Stomach (tissue), 9 donors: ENCODE data around the gene ATG2B. TPM values are rescaled to one million over a fixed set of nuclear protein-coding genes. Genes with fewer than 3 reads are reported as not detected.
"Not testable (repeated sequence)": the region's sequence is repeated elsewhere in the genome, so short reads cannot be mapped to it uniquely, and the experiment has no call there.

ENCODE experiments used
- DNase-seq, 2 donors: peaks; one replicate each; pipeline versions ENCODE4 v3.0.0 to v3.0.0-alpha.2; 2013 to 2019
- H3K27ac ChIP-seq, 5 donors: fragments of 200-600 bp in 4 of 5; sonication (generic) in 4 of 5; one replicate each; pipeline ENCODE4 v1.5.1; 2013 to 2019; ENCODE audit warnings: mild to moderate bottlenecking in 1 of 5, moderate library complexity in 1 of 5
- H3K27me3 ChIP-seq, 3 donors: fragments of 200-600 bp; sonication (generic); one replicate each; pipeline ENCODE4 v1.5.1; 2017 to 2019; ENCODE audit warnings: mixed run types in 1 of 3
- H3K36me3 ChIP-seq, 4 donors: fragments of 200-600 bp; sonication (generic); 1 replicate in 3 of 4; 2 replicates in 1 of 4; pipeline ENCODE4 v1.5.1; 2016 to 2019
- H3K4me1 ChIP-seq, 4 donors: fragments of 200-600 bp; sonication (generic); one replicate each; pipeline ENCODE4 v1.5.1; 2016 to 2019
- H3K4me3 ChIP-seq, 4 donors: fragments of 200-600 bp; sonication (generic) in 3 of 4; one replicate each; pipeline ENCODE4 v1.5.1; 2016 to 2019; ENCODE audit warnings: mild to moderate bottlenecking in 1 of 4
- H3K9me3 ChIP-seq, 4 donors: fragments of 200-600 bp; sonication (generic); one replicate each; pipeline ENCODE4 v1.5.1; 2016 to 2019
- EP300 ChIP-seq: sonication (generic); formaldehyde crosslinking; IDR thresholded peaks from one replicate; pipeline ENCODE4 v1.6.1; 2017; ENCODE audit warnings: antibody characterized with exemption
- POLR2A ChIP-seq, 4 donors: fragments of 450-650 bp; IDR thresholded peaks; one replicate each; pipeline ENCODE4 v1.6.1; 2016; ENCODE audit warnings: antibody characterized with exemption in 4 of 4, control low read depth in 2 of 4, mild to moderate bottlenecking in 1 of 4, moderate library complexity in 1 of 4
- POLR2AphosphoS5 ChIP-seq, 3 donors: sonication (generic); formaldehyde crosslinking; IDR thresholded peaks; one replicate each; pipeline ENCODE4 v1.6.1; 2016; ENCODE audit warnings: antibody characterized with exemption in 3 of 3
- WGBS, 5 donors: extraction: QIAGEN DNeasy Blood & Tissue Kit in 3 of 5; methylation state at CpG; one replicate each; pipeline versions ENCODE4 v1.1.5 to v1.1.7; 2013 to 2018; 5-methylcytosine and 5-hydroxymethylcytosine counted together
- intact Hi-C: fragments of 100-400 bp; cut with DNase I; formaldehyde crosslinking; loops from one replicate; pipeline ENCODE4 v1.15.1; 2023; ENCODE audit warnings: low total_unique reads
- polyA plus RNA-seq, 3 donors: library from polyadenylated mRNA; stranded (reverse); fragments of 200-250 nt; gene quantifications; one replicate each; pipeline ENCODE4 v1.2.3, GENCODE V29; 2013
- total RNA-seq, 5 donors: library from RNA; depleted of rRNA; stranded (reverse); fragments of >200 nt; gene quantifications; one replicate each; pipeline versions ENCODE4 v1.1.0 to v1.2.3, GENCODE V29; 2014 to 2016
- TF ChIP-seq, protein P1 (sequence below), 7 experiments: fragments of 450-650 bp in 4 of 7; fragments of 200-600 bp in 3 of 7; sonication (generic) in 3 of 7; IDR thresholded peaks; one replicate each; pipeline ENCODE4 v1.5.1; 2016 to 2019; ENCODE audit warnings: antibody characterized with exemption in 7 of 7, control low read depth in 2 of 7, mild to moderate bottlenecking in 1 of 7
- donor health status: healthy with polysubstance abuse.
- donor health status: Bipolar disorder and iron deficiency.
- donor health status: healthy.

ATG2B gene
- total and polyA plus RNA-seq, 8 donors, result 1.9 to 59.7 (median 21.9) TPM

GRCh38 chr14:96249029-96249428 is 114.1 kb downstream of the ATG2B start:
- TF ChIP-seq, protein P1, sequence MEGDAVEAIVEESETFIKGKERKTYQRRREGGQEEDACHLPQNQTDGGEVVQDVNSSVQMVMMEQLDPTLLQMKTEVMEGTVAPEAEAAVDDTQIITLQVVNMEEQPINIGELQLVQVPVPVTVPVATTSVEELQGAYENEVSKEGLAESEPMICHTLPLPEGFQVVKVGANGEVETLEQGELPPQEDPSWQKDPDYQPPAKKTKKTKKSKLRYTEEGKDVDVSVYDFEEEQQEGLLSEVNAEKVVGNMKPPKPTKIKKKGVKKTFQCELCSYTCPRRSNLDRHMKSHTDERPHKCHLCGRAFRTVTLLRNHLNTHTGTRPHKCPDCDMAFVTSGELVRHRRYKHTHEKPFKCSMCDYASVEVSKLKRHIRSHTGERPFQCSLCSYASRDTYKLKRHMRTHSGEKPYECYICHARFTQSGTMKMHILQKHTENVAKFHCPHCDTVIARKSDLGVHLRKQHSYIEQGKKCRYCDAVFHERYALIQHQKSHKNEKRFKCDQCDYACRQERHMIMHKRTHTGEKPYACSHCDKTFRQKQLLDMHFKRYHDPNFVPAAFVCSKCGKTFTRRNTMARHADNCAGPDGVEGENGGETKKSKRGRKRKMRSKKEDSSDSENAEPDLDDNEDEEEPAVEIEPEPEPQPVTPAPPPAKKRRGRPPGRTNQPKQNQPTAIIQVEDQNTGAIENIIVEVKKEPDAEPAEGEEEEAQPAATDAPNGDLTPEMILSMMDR (IDR thresholded peaks at IDR 0.05), result no peak
- TF ChIP-seq POLR2AphosphoS5 (IDR thresholded peaks at IDR 0.05), result peak in 1 of 3 donors; percentile 78
- Histone ChIP-seq H3K36me3 (no peaks in the 10 kb centered on the region), H3K4me1 (peaks cover 0 to 25% (median 9%) of the 10 kb centered on the region in 4 donors), H3K4me3 (no peak overlapping the region), H3K27ac (no peak overlapping the region), H3K9me3 (no peaks in the 10 kb centered on the region), H3K27me3 (peaks cover 0 to 8% (median 0%) of the 10 kb centered on the region in 3 donors)
- no peak for DNase-seq
- WGBS, 5 donors, result 62 to 75% (median 69%) methylated on average over 5 of the region's 5 CpGs
- intact Hi-C loops, result no loop called here

DNA sequence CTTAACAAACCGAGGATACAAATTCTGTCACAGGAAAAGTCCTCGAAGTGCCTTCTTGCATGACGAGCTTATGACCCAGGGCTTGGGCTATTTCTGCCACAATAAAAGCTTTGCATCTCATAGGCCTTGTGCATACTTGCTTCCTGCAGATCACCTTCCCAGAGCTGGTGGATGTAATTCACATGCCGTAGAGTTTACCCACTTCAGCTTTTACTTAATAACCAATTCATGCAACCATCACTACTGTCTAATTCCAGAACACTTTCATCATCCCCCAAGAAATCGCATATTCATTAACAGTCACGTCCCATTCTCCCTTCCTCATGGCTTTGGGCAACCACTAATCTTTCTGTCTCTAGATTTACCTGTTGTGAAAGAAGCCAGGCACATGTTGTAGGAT is 116.1 kb downstream of the ATG2B start:
- Histone ChIP-seq H3K36me3 (peaks cover 0 to 4% (median 2%) of the 10 kb centered on the region in 4 donors), H3K4me3 (no peak overlapping the region), H3K4me1 (peaks cover 0 to 5% (median 0%) of the 10 kb centered on the region in 4 donors), H3K27ac (no peak overlapping the region), H3K27me3 (no peaks in the 10 kb centered on the region), H3K9me3 (no peaks in the 10 kb centered on the region)
- WGBS, 5 donors, result 84 to 91% (median 89%) methylated on average over 6 of the region's 6 CpGs
- intact Hi-C loops, result no loop called here
- no peak for DNase-seq
- no peak for TF ChIP-seq EP300
- no peak for TF ChIP-seq POLR2A (IDR thresholded peaks at IDR 0.05)
- TF ChIP-seq, protein P1 (IDR thresholded peaks at IDR 0.05), result no peak
- TF ChIP-seq POLR2AphosphoS5 (IDR thresholded peaks at IDR 0.05), result no peak

DNA sequence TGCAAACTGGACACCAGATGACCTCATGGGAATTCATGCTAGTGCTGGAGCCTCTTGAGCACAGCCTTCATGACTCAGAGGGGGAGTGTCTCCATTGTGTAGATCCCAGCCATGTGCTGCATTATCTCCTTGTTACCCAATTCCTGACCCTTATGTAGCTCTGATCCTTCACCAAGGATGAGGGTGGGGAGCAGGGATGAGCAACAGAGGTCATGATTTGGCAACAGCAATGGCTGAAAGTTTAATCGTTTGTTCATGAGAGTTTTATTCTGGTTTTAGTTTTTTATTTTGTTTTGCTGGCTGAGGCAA is 116.6 kb downstream of the ATG2B start:
- intact Hi-C loops, result no loop called here
- H3K4me1 ChIP-seq, result no peaks in the 10 kb centered on the region
- 69 to 87% (median 73%) methylated on average over 1 of the region's 1 CpG for WGBS, 5 donors
- DNase-seq, result no peak
- TF ChIP-seq POLR2A (IDR thresholded peaks at IDR 0.05), result no peak
- TF ChIP-seq, protein P1 (IDR thresholded peaks at IDR 0.05), result no peak
- peak in 1 of 3 donors; percentile 68 for TF ChIP-seq POLR2AphosphoS5 (IDR thresholded peaks at IDR 0.05)
- TF ChIP-seq EP300, result no peak
- peak overlapping the region in 1 of 5 donors; percentile 42 for H3K27ac ChIP-seq
- H3K27me3 ChIP-seq, result no peaks in the 10 kb centered on the region
- peaks cover 0 to 7% (median 6%) of the 10 kb centered on the region in 4 donors for H3K36me3 ChIP-seq
- H3K4me3 ChIP-seq, result no peak overlapping the region
- H3K9me3 ChIP-seq, result no peaks in the 10 kb centered on the region

DNA sequence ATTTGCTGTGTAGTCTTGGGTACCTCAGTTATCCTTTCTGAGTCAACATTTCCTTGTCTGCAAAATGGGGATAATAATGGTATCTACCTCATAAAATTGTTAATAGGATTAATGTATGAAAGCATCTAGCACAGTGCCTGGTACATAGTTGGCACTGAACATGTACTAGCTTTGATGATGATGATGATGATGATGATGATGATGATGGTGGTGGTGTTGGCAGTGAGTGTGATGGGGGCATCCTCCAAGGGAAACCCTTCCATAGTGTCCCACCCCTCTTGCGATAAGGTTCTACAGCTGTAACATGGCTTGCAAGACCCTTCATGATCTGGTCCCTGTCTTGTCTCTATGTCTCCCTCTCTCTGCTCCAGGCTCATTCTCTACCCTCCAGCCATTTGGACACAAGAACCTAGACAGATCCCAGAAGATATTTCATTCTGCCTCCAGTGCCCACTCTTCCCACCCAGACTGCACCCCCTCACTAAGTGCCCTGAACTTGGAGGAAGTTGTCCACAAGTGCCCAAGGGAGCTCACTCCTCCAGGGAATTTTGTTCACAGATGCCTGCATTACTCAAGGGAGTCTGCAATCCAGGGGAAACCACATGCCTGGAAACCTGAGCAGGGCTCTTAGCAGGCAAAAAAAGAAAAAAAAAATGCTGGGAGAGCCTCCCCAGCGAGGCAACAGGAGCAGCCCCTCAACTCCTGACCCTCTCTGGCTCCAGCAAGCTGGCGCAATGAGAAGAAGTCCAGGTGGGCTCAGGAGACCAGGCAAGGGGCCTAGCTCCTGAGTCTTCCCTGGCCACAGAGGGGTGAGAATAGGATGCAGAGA is 117.2 kb downstream of the ATG2B start:
- H3K27ac ChIP-seq, result peak overlapping the region in 2 of 5 donors; percentile 8 to 42
- 78 to 88% (median 83%) methylated on average over 3 of the region's 3 CpGs for WGBS, 5 donors
- DNase-seq, result no peak
- H3K9me3 ChIP-seq, result no peaks in the 10 kb centered on the region
- TF ChIP-seq EP300 (no peak), POLR2A (IDR thresholded peaks at IDR 0.05) (no peak), POLR2AphosphoS5 (IDR thresholded peaks at IDR 0.05) (no peak)
- TF ChIP-seq, protein P1 (IDR thresholded peaks at IDR 0.05), result no peak
- no peaks in the 10 kb centered on the region for H3K27me3 ChIP-seq
- peaks cover 0 to 13% (median 11%) of the 10 kb centered on the region in 4 donors for H3K36me3 ChIP-seq
- intact Hi-C loops, result no loop called here
- no peaks in the 10 kb centered on the region for H3K4me1 ChIP-seq
- no peak overlapping the region for H3K4me3 ChIP-seq

GRCh38 chr14:96245074-96245473 is 118.1 kb downstream of the ATG2B start:
- H3K27me3 ChIP-seq, H3K4me3 ChIP-seq, intact Hi-C loops, H3K4me1 ChIP-seq, DNase-seq, H3K27ac ChIP-seq, H3K9me3 ChIP-seq: not testable (repeated sequence)
- H3K36me3 ChIP-seq, result peaks cover 0 to 20% (median 18%) of the 10 kb centered on the region in 4 donors
- 91 to 97% (median 94%) methylated on average over 3 of the region's 3 CpGs for WGBS, 5 donors
